Left lung (tissue), 10 donors: ENCODE results near the gene TTC24. TPM values are rescaled to one million over a fixed set of nuclear protein-coding genes. Genes with fewer than 3 reads are reported as not detected.
"Not testable (repeated sequence)": the region's sequence is repeated elsewhere in the genome, so short reads cannot be mapped to it uniquely, and the experiment has no call there.

Experiments
- ATAC-seq: fragments of 200-7000 bp; cut with Tn5 transposase; one replicate; pipeline ENCODE4 v1.9.1; 2020; ENCODE audit warnings: moderate library complexity
- DNase-seq, 4 donors: peaks; one replicate each; pipeline ENCODE4 v3.0.0-alpha.2; 2013 to 2020
- H3K27ac ChIP-seq, 2 donors: fragments of 200-600 bp; sonication (generic) in 1 of 2; one replicate each; pipeline versions ENCODE4 v1.5.0 to v1.8.0; 2020 to 2021
- H3K27me3 ChIP-seq, 2 donors: fragments of 200-600 bp; sonication (generic) in 1 of 2; one replicate each; pipeline versions ENCODE4 v1.5.0 to v1.8.0; 2020 to 2021
- H3K36me3 ChIP-seq, 2 donors: fragments of 200-600 bp; sonication (generic) in 1 of 2; one replicate each; pipeline versions ENCODE4 v1.5.0 to v1.8.0; 2020 to 2021
- H3K4me1 ChIP-seq, 2 donors: fragments of 200-600 bp; one replicate each; pipeline ENCODE4 v1.8.0; 2021
- H3K4me3 ChIP-seq, 2 donors: fragments of 200-600 bp; sonication (generic) in 1 of 2; one replicate each; pipeline versions ENCODE4 v1.5.0 to v1.8.0; 2020 to 2021; ENCODE audit warnings: mild to moderate bottlenecking in 1 of 2
- H3K9me3 ChIP-seq, 2 donors: fragments of 200-600 bp; sonication (generic) in 1 of 2; one replicate each; pipeline versions ENCODE4 v1.5.0 to v1.8.0; 2020 to 2021
- CTCF ChIP-seq, 2 donors: fragments of 200-600 bp; sonication (generic) in 1 of 2; IDR thresholded peaks; one replicate each; pipeline versions ENCODE4 v1.5.0 to v1.8.0; 2021; ENCODE audit warnings: antibody characterized with exemption in 2 of 2
- intact Hi-C, 2 donors: fragments of 100-400 bp; cut with DNase I; formaldehyde crosslinking; loops; one replicate each; pipeline versions ENCODE4 v1.11.2 to v1.14.2; 2022
- polyA plus RNA-seq, 6 donors: library from polyadenylated mRNA; unstranded; fragments of 120-200 nt; gene quantifications; one replicate each; pipeline ENCODE4 v1.2.1, GENCODE V29; 2013; ENCODE audit not compliant: insufficient read length in 6 of 6
- total RNA-seq, 2 donors: library from RNA; stranded (reverse); fragmentation: NEBNext Ultra II Directional; extraction: Animal tissue kit (Norgen Biotek cat#: 25700); gene quantifications; one replicate each; pipeline ENCODE4 v1.2.1, GENCODE V29; 2021
- donor health status: DM: no; HTN: yes; CAD: no.
- donor health status: DM: no; HTN: no; CAD: no.

TTC24 gene
- total and polyA plus RNA-seq, 8 donors, result 0.07 to 0.34 (median 0.16) TPM; not detected in 4

GRCh38 chr1:156599811-156600210 lies 20.3 kb downstream of the TTC24 start:
- ATAC-seq (peak; percentile 7), DNase-seq (no peak)
- H3K27ac ChIP-seq, result no peak overlapping the region
- H3K27me3 ChIP-seq, result no peaks in the 10 kb centered on the region
- H3K36me3 ChIP-seq, result peaks cover 0 to 42% of the 10 kb centered on the region in 2 donors
- peaks cover 10 to 27% of the 10 kb centered on the region in 2 donors for H3K4me1 ChIP-seq
- peak in 1 of 2 donors; percentile 11 for TF ChIP-seq CTCF (IDR thresholded peaks at IDR 0.05)
- H3K9me3 ChIP-seq, result no peaks in the 10 kb centered on the region
- intact Hi-C loops, result loop anchor here in 1 of 2 donors (10.0 kb wide), 1 partner anchor 145 kb away; no protein-coding TSS in a partner anchor
- H3K4me3 ChIP-seq, result peak overlapping the region in 1 of 2 donors; percentile 77

- no peak for TF ChIP-seq CTCF (IDR thresholded peaks at IDR 0.05)
- H3K9me3 ChIP-seq, result no peaks in the 10 kb centered on the region
- peaks cover 10 to 27% of the 10 kb centered on the region in 2 donors for H3K4me1 ChIP-seq
- peaks cover 0 to 33% of the 10 kb centered on the region in 2 donors for H3K36me3 ChIP-seq
- no peaks in the 10 kb centered on the region for H3K27me3 ChIP-seq
- no peak for DNase-seq
- H3K27ac ChIP-seq, result peak overlapping the region; percentile 72 to 80
- peak overlapping the region; percentile 64 to 77 for H3K4me3 ChIP-seq
- intact Hi-C loops, result loop anchor here in 1 of 2 donors (10.0 kb wide), 1 partner anchor 146 kb away; no protein-coding TSS in a partner anchor
- ATAC-seq, result peak; percentile 9
Observed at GRCh38 chr1:156600733-156601121, 21.2 kb downstream of the TTC24 start.

- no peak for TF ChIP-seq CTCF (IDR thresholded peaks at IDR 0.05)
- H3K27me3 ChIP-seq, result no peaks in the 10 kb centered on the region
- ATAC-seq, result peak; percentile 93
Observed at GRCh38 chr1:156601122-156601830, 21.8 kb downstream of the TTC24 start, which contains the start of gene GPATCH4. Gene GPATCH4 (minus strand): TSS chr1:156601479.

GRCh38 chr1:156601892-156602291 lies 22.4 kb downstream of the TTC24 start:
- Histone ChIP-seq H3K36me3 (peaks cover 0 to 22% of the 10 kb centered on the region in 2 donors), H3K27ac (peak overlapping the region; percentile 72 to 80), H3K9me3 (no peaks in the 10 kb centered on the region), H3K27me3 (no peaks in the 10 kb centered on the region), H3K4me3 (peak overlapping the region; percentile 64 to 77), H3K4me1 (peaks cover 10 to 27% of the 10 kb centered on the region in 2 donors)
- ATAC-seq (no peak), DNase-seq (no peak)
- intact Hi-C loops, result loop anchor here in 1 of 2 donors (10.0 kb wide), 1 partner anchor 147 kb away; no protein-coding TSS in a partner anchor
- TF ChIP-seq CTCF (IDR thresholded peaks at IDR 0.05), result no peak

More at GRCh38 chr1:156601122-156601830, 21.8 kb downstream of the TTC24 start, which contains the start of gene GPATCH4:
- Histone ChIP-seq H3K27ac (peak within 1 kb of the TSS; percentile 72 to 80), H3K4me1 (peaks cover 10 to 27% of the 10 kb centered on the region in 2 donors), H3K36me3 (peaks cover 0 to 28% of the 10 kb centered on the region in 2 donors), H3K4me3 (peak within 1 kb of the TSS; percentile 64 to 77), H3K9me3 (no peaks in the 10 kb centered on the region)
- DNase-seq, result peak; percentile 83 to 87 (median 84)
- intact Hi-C loops, result loop anchor here in 1 of 2 donors (10.0 kb wide), 1 partner anchor 146 kb away; no protein-coding TSS in a partner anchor

- Histone ChIP-seq H3K4me3 (no peak overlapping the region), H3K36me3 (peaks cover 0 to 15% of the 10 kb centered on the region in 2 donors), H3K27ac (no peak overlapping the region), H3K9me3 (no peaks in the 10 kb centered on the region), H3K4me1 (peaks cover 10 to 27% of the 10 kb centered on the region in 2 donors), H3K27me3 (no peaks in the 10 kb centered on the region)
- no peak for ATAC-seq
- DNase-seq, result no peak
- intact Hi-C loops, result loop anchor here in 1 of 2 donors (10.0 kb wide), 1 partner anchor 148 kb away; no protein-coding TSS in a partner anchor
- TF ChIP-seq CTCF (IDR thresholded peaks at IDR 0.05), result no peak
Observed at GRCh38 chr1:156602557-156602993, 23.1 kb downstream of the TTC24 start.

GRCh38 chr1:156607344-156607743 lies 27.8 kb downstream of the TTC24 start:
- not testable (repeated sequence) for H3K4me1 ChIP-seq, H3K27ac ChIP-seq, H3K4me3 ChIP-seq, H3K36me3 ChIP-seq, H3K9me3 ChIP-seq, DNase-seq, ATAC-seq
- peaks cover 0 to 31% of the 10 kb centered on the region in 2 donors for H3K27me3 ChIP-seq
- intact Hi-C loops, result loop anchor here in 1 of 2 donors (5.0 to 10.0 kb wide), 2 partner anchors 153 to 225 kb away; no protein-coding TSS in a partner anchor
